ENCODE results near the gene USP27X.

USP27X gene

GRCh38 chrX:49879656-49880277, 483 bp downstream of the USP27X start:
- Histone ChIP-seq H3K36me3 (no peaks in the 10 kb centered on the region), H3K27me3 (peaks cover 34% of the 10 kb centered on the region), H3K9me3 (no peaks in the 10 kb centered on the region), H3K4me1 (peaks cover 40% of the 10 kb centered on the region; the same call in 1 of the 2 replicates), H3K4me3 (peak overlapping the region; percentile 71), H4K20me1 (peaks cover 8% of the 10 kb centered on the region; the same call in 1 of the 2 replicates), H3K4me2 (peak overlapping the region; percentile 78), H3K27ac (peak overlapping the region; percentile 64; the same call in 1 of the 2 replicates), H3K9ac (peak overlapping the region; percentile 73)
- no peak for TF ChIP-seq Cebpa-rat (IDR thresholded peaks at IDR 0.05)

GRCh38 chrX:49880668-49881067, 1.4 kb downstream of the USP27X start:
- H3K27me3 ChIP-seq: peaks cover 26% of the 10 kb centered on the region; the same call in 1 of the 2 replicates
- H3K27ac ChIP-seq: no peak overlapping the region
- no peaks in the 10 kb centered on the region for H3K9me3 ChIP-seq
- H3K4me1 ChIP-seq: peaks cover 40% of the 10 kb centered on the region; the same call in 1 of the 2 replicates
- TF ChIP-seq Cebpa-rat (IDR thresholded peaks at IDR 0.05): no peak
- H3K4me3 ChIP-seq: no peak overlapping the region
- peak overlapping the region; percentile 78 for H3K4me2 ChIP-seq
- H4K20me1 ChIP-seq: peaks cover 8% of the 10 kb centered on the region; the same call in 1 of the 2 replicates
- H3K36me3 ChIP-seq: no peaks in the 10 kb centered on the region
- H3K9ac ChIP-seq: peak overlapping the region; percentile 73; the same call in 1 of the 2 replicates

- no peak overlapping the region for H3K9ac ChIP-seq
- peaks cover 45% of the 10 kb centered on the region for H3K27me3 ChIP-seq
- no peak overlapping the region for H3K4me2 ChIP-seq
- H3K4me1 ChIP-seq: peaks cover 22% of the 10 kb centered on the region; the same call in 1 of the 2 replicates
- no peak overlapping the region for H3K4me3 ChIP-seq
- no peaks in the 10 kb centered on the region for H3K36me3 ChIP-seq
- no peak overlapping the region for H3K27ac ChIP-seq
- no peak for TF ChIP-seq Cebpa-rat (IDR thresholded peaks at IDR 0.05)
- H4K20me1 ChIP-seq: peaks cover 8% of the 10 kb centered on the region; the same call in 1 of the 2 replicates
- no peaks in the 10 kb centered on the region for H3K9me3 ChIP-seq
Measured at GRCh38 chrX:49884290-49884862, 5.1 kb downstream of the USP27X start.

GRCh38 chrX:49892542-49892941, 13.3 kb downstream of the USP27X start:
- Histone ChIP-seq H4K20me1 (no peaks in the 10 kb centered on the region), H3K4me3 (no peak overlapping the region), H3K4me1 (peaks cover 6% of the 10 kb centered on the region; the same call in 1 of the 2 replicates), H3K4me2 (no peak overlapping the region), H3K27me3 (peaks cover 55% of the 10 kb centered on the region), H3K36me3 (no peaks in the 10 kb centered on the region), H3K27ac (no peak overlapping the region), H3K9ac (no peak overlapping the region), H3K9me3 (peaks cover 11% of the 10 kb centered on the region)
- TF ChIP-seq Cebpa-rat (IDR thresholded peaks at IDR 0.05): peak; percentile 93

GRCh38 chrX:49896951-49897350, 17.7 kb downstream of the USP27X start:
- H3K36me3 ChIP-seq: no peaks in the 10 kb centered on the region
- H3K27ac ChIP-seq: no peak overlapping the region
- peaks cover 6% of the 10 kb centered on the region; the same call in 1 of the 2 replicates for H3K4me1 ChIP-seq
- TF ChIP-seq Cebpa-rat (IDR thresholded peaks at IDR 0.05): no peak
- no peaks in the 10 kb centered on the region for H4K20me1 ChIP-seq
- H3K9me3 ChIP-seq: peaks cover 21% of the 10 kb centered on the region
- no peak overlapping the region for H3K4me3 ChIP-seq
- peaks cover 61% of the 10 kb centered on the region for H3K27me3 ChIP-seq
- no peak overlapping the region for H3K9ac ChIP-seq
- no peak overlapping the region for H3K4me2 ChIP-seq

GRCh38 chrX:49901048-49901447, 21.8 kb downstream of the USP27X start:
- H3K4me1 ChIP-seq: no peaks in the 10 kb centered on the region
- peaks cover 42% of the 10 kb centered on the region for H3K27me3 ChIP-seq
- no peak overlapping the region for H3K4me3 ChIP-seq
- no peak overlapping the region for H3K9ac ChIP-seq
- no peak for TF ChIP-seq Cebpa-rat (IDR thresholded peaks at IDR 0.05)
- no peaks in the 10 kb centered on the region for H3K36me3 ChIP-seq
- no peak overlapping the region for H3K27ac ChIP-seq
- peaks cover 21% of the 10 kb centered on the region for H3K9me3 ChIP-seq
- H4K20me1 ChIP-seq: no peaks in the 10 kb centered on the region
- H3K4me2 ChIP-seq: no peak overlapping the region

- Histone ChIP-seq H3K27ac (no peak overlapping the region), H4K20me1 (no peaks in the 10 kb centered on the region; the same call in 1 of the 2 replicates), H3K4me2 (no peak overlapping the region), H3K9me3 (no peaks in the 10 kb centered on the region), H3K4me3 (no peak overlapping the region), H3K27me3 (peaks cover 63% of the 10 kb centered on the region), H3K9ac (no peak overlapping the region), H3K4me1 (no peaks in the 10 kb centered on the region; the same call in 1 of the 2 replicates), H3K36me3 (no peaks in the 10 kb centered on the region)
- TF ChIP-seq Cebpa-rat (IDR thresholded peaks at IDR 0.05): no peak
Measured at GRCh38 chrX:49910344-49910743, 31.1 kb downstream of the USP27X start.

- no peaks in the 10 kb centered on the region for H3K36me3 ChIP-seq
- no peak overlapping the region for H3K4me3 ChIP-seq
- H4K20me1 ChIP-seq: no peaks in the 10 kb centered on the region; the same call in 1 of the 2 replicates
- no peak overlapping the region for H3K4me2 ChIP-seq
- no peak for TF ChIP-seq Cebpa-rat (IDR thresholded peaks at IDR 0.05)
- peaks cover 68% of the 10 kb centered on the region for H3K27me3 ChIP-seq
- no peak overlapping the region for H3K27ac ChIP-seq
- H3K9ac ChIP-seq: no peak overlapping the region
- no peaks in the 10 kb centered on the region; the same call in 1 of the 2 replicates for H3K4me1 ChIP-seq
- H3K9me3 ChIP-seq: no peaks in the 10 kb centered on the region
Measured at GRCh38 chrX:49912086-49912485, 32.8 kb downstream of the USP27X start.

GRCh38 chrX:49912861-49913260, 33.6 kb downstream of the USP27X start:
- no peak for TF ChIP-seq Cebpa-rat (IDR thresholded peaks at IDR 0.05)
- Histone ChIP-seq H3K4me1 (no peaks in the 10 kb centered on the region; the same call in 1 of the 2 replicates), H3K9me3 (no peaks in the 10 kb centered on the region), H3K36me3 (no peaks in the 10 kb centered on the region), H3K4me2 (no peak overlapping the region), H3K27me3 (peaks cover 67% of the 10 kb centered on the region), H3K27ac (no peak overlapping the region), H4K20me1 (no peaks in the 10 kb centered on the region; the same call in 1 of the 2 replicates), H3K4me3 (no peak overlapping the region), H3K9ac (no peak overlapping the region)
